Epithelial cell of proximal tubule (primary cell): ENCODE results near the gene AMBRA1. TPM values are rescaled to one million over a fixed set of nuclear protein-coding genes. Genes with fewer than 3 reads are reported as not detected.

Source experiments
- DNase-seq: peaks from one replicate; pipeline ENCODE4 v3.0.0-alpha.2; 2011; ENCODE audit warnings: low read depth
- H3K4me3 ChIP-seq: 2 replicates; pipeline ENCODE4 v1.5.1; 2011; ENCODE audit warnings: low read depth, mild to moderate bottlenecking, low read length
- total RNA-seq: library from RNA; depleted of rRNA; stranded (reverse); fragments of >200 nt; gene quantifications from 2 replicates; pipeline ENCODE4 v1.2.3, GENCODE V29; 2015
- TF ChIP-seq, protein P1 (sequence below): conservative IDR thresholded peaks from 2 replicates; pipeline ENCODE4 v1.5.1; 2012; ENCODE audit warnings: low read depth, mild to moderate bottlenecking, low read length

AMBRA1 gene
- total RNA-seq, 1 donor from 2014 or later: 21.0 TPM

DNA sequence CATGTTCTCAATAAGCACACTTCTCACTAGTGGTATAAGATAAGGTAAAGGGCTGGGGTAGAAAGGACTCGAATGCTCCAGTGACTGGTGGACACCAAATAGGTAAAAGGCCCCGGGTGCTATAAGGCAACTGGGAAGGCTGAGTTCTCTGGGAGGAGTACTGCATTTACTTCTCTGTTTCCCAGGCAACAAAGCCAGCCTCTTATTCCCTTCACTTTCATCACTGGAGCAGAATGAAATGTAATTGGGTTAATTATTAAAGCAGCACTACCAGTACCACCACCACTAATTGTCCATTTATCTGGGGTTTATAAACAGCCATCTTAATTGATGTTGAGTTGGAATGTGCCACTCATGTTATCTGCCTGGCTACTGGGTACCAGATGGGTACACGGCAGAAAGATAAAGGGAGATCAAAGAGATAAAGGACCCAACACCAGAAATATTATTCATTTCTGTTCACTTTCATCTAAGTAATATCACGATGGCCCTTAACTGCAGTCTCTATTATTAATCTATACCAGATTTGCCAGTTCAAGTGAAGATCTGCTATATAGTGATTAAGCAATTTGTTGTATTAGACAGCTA is 107.9 kb downstream of the AMBRA1 start:
- no peak for DNase-seq
- TF ChIP-seq, protein P1, sequence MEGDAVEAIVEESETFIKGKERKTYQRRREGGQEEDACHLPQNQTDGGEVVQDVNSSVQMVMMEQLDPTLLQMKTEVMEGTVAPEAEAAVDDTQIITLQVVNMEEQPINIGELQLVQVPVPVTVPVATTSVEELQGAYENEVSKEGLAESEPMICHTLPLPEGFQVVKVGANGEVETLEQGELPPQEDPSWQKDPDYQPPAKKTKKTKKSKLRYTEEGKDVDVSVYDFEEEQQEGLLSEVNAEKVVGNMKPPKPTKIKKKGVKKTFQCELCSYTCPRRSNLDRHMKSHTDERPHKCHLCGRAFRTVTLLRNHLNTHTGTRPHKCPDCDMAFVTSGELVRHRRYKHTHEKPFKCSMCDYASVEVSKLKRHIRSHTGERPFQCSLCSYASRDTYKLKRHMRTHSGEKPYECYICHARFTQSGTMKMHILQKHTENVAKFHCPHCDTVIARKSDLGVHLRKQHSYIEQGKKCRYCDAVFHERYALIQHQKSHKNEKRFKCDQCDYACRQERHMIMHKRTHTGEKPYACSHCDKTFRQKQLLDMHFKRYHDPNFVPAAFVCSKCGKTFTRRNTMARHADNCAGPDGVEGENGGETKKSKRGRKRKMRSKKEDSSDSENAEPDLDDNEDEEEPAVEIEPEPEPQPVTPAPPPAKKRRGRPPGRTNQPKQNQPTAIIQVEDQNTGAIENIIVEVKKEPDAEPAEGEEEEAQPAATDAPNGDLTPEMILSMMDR: no peak
- H3K4me3 ChIP-seq: no peak overlapping the region

GRCh38 chr11:46484101-46484500 is 109.7 kb downstream of the AMBRA1 start:
- DNase-seq: no peak
- H3K4me3 ChIP-seq: no peak overlapping the region
- TF ChIP-seq, protein P1: no peak

DNA sequence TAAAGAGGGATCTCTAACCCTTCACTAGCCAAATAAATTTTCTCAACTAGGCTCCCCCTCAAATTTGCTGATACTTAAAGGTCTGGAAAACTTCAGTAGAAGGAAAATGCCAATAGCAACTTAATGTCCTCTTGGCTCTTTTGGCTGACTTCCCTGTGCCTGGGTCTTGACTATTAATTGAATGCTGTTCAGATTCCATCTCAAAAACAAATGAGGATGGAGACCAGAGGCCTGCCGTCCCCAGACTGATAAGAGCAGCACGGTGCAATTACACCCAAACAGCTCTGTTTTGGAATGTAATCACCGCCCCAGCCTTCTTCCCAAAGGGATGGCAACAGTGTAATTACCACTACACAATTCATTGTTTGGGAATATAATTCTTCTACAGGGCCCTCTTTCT is 112.9 kb downstream of the AMBRA1 start:
- DNase-seq: no peak
- H3K4me3 ChIP-seq: no peak overlapping the region
- TF ChIP-seq, protein P1: no peak

DNA sequence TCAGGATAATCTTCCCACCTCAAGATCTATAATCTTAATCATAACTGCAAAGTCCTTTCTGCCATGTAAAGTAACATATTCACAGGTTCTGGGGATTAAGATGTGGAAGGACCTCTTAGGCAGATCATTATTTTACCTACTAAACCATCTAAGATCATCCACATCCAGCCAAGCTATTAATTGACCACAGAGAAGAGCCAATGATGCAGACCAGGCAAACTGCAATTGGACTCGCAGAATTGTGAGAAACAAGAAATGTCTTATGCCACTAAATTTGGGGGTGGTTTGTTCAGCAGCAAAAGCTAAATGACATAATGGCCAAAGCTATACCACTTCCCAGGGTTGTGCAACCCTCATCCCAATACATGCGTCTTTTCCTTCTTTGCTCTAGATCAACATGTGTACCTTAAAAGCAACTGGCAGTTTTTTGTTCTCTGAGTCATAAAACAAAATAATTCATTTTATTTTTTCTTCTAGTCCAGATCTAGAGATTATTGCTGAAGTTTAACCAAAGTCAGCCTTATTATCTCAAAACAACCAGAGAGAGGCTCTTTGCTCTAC is 113.6 kb downstream of the AMBRA1 start:
- H3K4me3 ChIP-seq: no peak overlapping the region
- no peak for DNase-seq
- TF ChIP-seq, protein P1: no peak

GRCh38 chr11:46479601-46480000 is 114.2 kb downstream of the AMBRA1 start:
- DNase-seq: no peak
- no peak overlapping the region for H3K4me3 ChIP-seq
- TF ChIP-seq, protein P1: no peak

- TF ChIP-seq, protein P1: no peak
- no peak overlapping the region for H3K4me3 ChIP-seq
- DNase-seq: no peak
These were observed 115.6 kb downstream of the AMBRA1 start for GRCh38 chr11:46478196-46478595.

- no peak for DNase-seq
- TF ChIP-seq, protein P1: no peak
- H3K4me3 ChIP-seq: no peak overlapping the region
These were observed 116.7 kb downstream of the AMBRA1 start for GRCh38 chr11:46477136-46477535.
